ENCODE measurements around the gene TOMM5. TPM values are rescaled to one million over a fixed set of nuclear protein-coding genes. Genes with fewer than 3 reads are reported as not detected.

Gene TOMM5
- total and polyA plus RNA-seq, 2 of the 4 experiments (the other 2 are of a cell fraction): 159 to 206 TPM

GRCh38 chr9:37575001-37575400, 17.4 kb downstream of the TOMM5 start:
- no peak overlapping the region for H3K56ac ChIP-seq (ENCODE audit: extremely low read depth, insufficient read depth, low read length)
- no peak overlapping the region for H3K4ac ChIP-seq (ENCODE audit: low read depth, low read length)
- no peak overlapping the region; the same call in 1 of the 2 replicates for H3K4me3 ChIP-seq (ENCODE audit: insufficient read depth, low read depth, low read length)
- no peak overlapping the region for H2BK20ac ChIP-seq (ENCODE audit: low read depth, low read length)
- no peaks in the 10 kb centered on the region for H3K9me3 ChIP-seq (ENCODE audit: control insufficient read depth, insufficient read depth, low read length)
- peaks cover 31 to 60% of the 10 kb centered on the region in 2 experiments for H3K79me1 ChIP-seq (ENCODE audit: low read depth in 1 of 2, low read length in 2 of 2)
- no peak overlapping the region for H4K8ac ChIP-seq (ENCODE audit: low read depth in 2 of 2, low read length in 2 of 2)
- H3K4me2 ChIP-seq (ENCODE audit: low read depth, low read length): peak overlapping the region; percentile 41; the same call in 1 of the 2 replicates
- H2AK5ac ChIP-seq (ENCODE audit: low read depth, low read length): no peak overlapping the region
- no TSS peak for BruUV-seq (replicated peaks)
- no peaks in the 10 kb centered on the region for H3K36me3 ChIP-seq (ENCODE audit: control insufficient read depth, insufficient read depth, low read length)
- intact Hi-C loops (cut with micrococcal nuclease): no loop called here
- H3K9me1 ChIP-seq (ENCODE audit: insufficient read depth, low read length): no peaks in the 10 kb centered on the region
- H2BK5ac ChIP-seq (ENCODE audit: low read depth, low read length, poor library complexity, severe bottlenecking): no peak overlapping the region
- CTCF ChIA-PET: interaction anchor here (0.5 to 1.0 kb wide), 2 partner anchors 17 to 237 kb away, joined by 3 to 4 read pairs; no protein-coding TSS in a partner anchor
- no CpG with 5 or more reads among the region's 5 CpGs for WGBS, 2 experiments (ENCODE audit: extremely low coverage in 2 of 2, insufficient read length in 1 of 2)
- DNase-seq: peak; percentile 41
- TF ChIP-seq CTCF (conservative IDR thresholded peaks at IDR 0.05; ENCODE audit: low read depth, low read length): no peak
- no peak for TF ChIP-seq CHD1 (IDR thresholded peaks at IDR 0.05; ENCODE audit: low read depth, low read length)
- TF ChIP-seq MXI1 (IDR thresholded peaks at IDR 0.05; ENCODE audit: borderline replicate concordance, low read depth, low read length): no peak
- no peak for TF ChIP-seq FOS (IDR thresholded peaks at IDR 0.05; ENCODE audit: low read depth, low read length)
- H3K18ac ChIP-seq (ENCODE audit: low read depth, low read length): no peak overlapping the region
- no peaks in the 10 kb centered on the region for H4K20me1 ChIP-seq (ENCODE audit: insufficient read depth, low read length)
- in situ Hi-C loops (cut with MboI; ENCODE audit: low sequenced_read_pairs): no loop called here
- H2AK9ac ChIP-seq (replicated peaks; ENCODE audit: low read depth, low read length, poor library complexity): no peak overlapping the region
- POLR2A ChIA-PET (ENCODE audit: unreplicated experiment): no interaction called here
- no peak overlapping the region for H4K91ac ChIP-seq (ENCODE audit: insufficient read depth, low read depth, low read length)
- H4K5ac ChIP-seq (ENCODE audit: low read depth, low read length): no peak overlapping the region
- H2AFZ ChIP-seq (replicated peaks; ENCODE audit: low read length, poor library complexity): no peak overlapping the region
- no peak overlapping the region for H2BK15ac ChIP-seq (ENCODE audit: low read depth, low read length)
- H3K27ac ChIP-seq (ENCODE audit: insufficient read depth, low read length): no peak overlapping the region
- H3K14ac ChIP-seq (replicated peaks; ENCODE audit: low read depth, low read length): no peak overlapping the region
- H3K9ac ChIP-seq (ENCODE audit: low read depth, low read length): no peak overlapping the region
- H3K4me1 ChIP-seq (ENCODE audit: control insufficient read depth, insufficient read depth, low read length): peaks cover 11% of the 10 kb centered on the region
- H3K27me3 ChIP-seq (ENCODE audit: control insufficient read depth, insufficient read depth, low read length): no peaks in the 10 kb centered on the region
- peak overlapping the region; percentile 60 for H3K23ac ChIP-seq (ENCODE audit: low read depth, low read length)
- no peak for ATAC-seq (ENCODE audit: low read depth)
- no peak overlapping the region for H2BK120ac ChIP-seq (ENCODE audit: low read depth, low read length)
- dilution Hi-C loops (cut with HindIII; ENCODE audit: low sequenced_read_pairs, unreplicated experiment): no loop called here
